PC-9 (cell line): Measurements from ENCODE around the gene NRG2. TPM values are rescaled to one million over a fixed set of nuclear protein-coding genes. Genes with fewer than 3 reads are reported as not detected.

Experiments used
- BruUV-seq: library from RNA; stranded (reverse); fragments of 400-500 nt; replicated peaks from 2 replicates; lab custom pipeline; 2021; lab: Mats Ljungman, UMichigan
- CTCF ChIA-PET: fragments of 300-600 bp; sonication (Branson Sonifier 250); formaldehyde crosslinking; loops from one replicate; lab custom pipeline; 2022; ENCODE audit warnings: antibody characterized with exemption; lab: Charles Lee
- POLR2A ChIA-PET: fragments of 300-600 bp; sonication (Branson Sonifier 250); formaldehyde crosslinking; loops from one replicate; lab custom pipeline; 2022; ENCODE audit warnings: antibody characterized with exemption; ENCODE audit not compliant: unreplicated experiment; lab: Charles Lee
- DNase-seq, 2 experiments: peaks; one replicate each; pipeline versions ENCODE4 v3.0.0 to v3.0.0-alpha.2; 2015 to 2022; ENCODE audit warnings: mixed read lengths in 1 of 2
- H2AFZ ChIP-seq: fragments of 200-600 bp; sonication (generic); 2 replicates; pipeline ENCODE4 v1.8.1; 2017; ENCODE audit warnings: antibody characterized with exemption
- H3F3A ChIP-seq: fragments of 200-600 bp; sonication (generic); 2 replicates; pipeline ENCODE4 v1.8.1; 2017; ENCODE audit warnings: antibody characterized with exemption, mild to moderate bottlenecking, low read depth; ENCODE audit not compliant: insufficient read depth
- H3K27ac ChIP-seq: fragments of 200-600 bp; sonication (generic); 2 replicates; pipeline ENCODE4 v1.6.1; 2016; ENCODE audit warnings: mixed run types
- H3K27me3 ChIP-seq: fragments of 200-600 bp; sonication (generic); 2 replicates; pipeline ENCODE4 v1.6.1; 2016; ENCODE audit warnings: low read depth, mixed run types; ENCODE audit not compliant: insufficient read depth
- H3K36me3 ChIP-seq: fragments of 200-600 bp; sonication (generic); 2 replicates; pipeline ENCODE4 v1.6.1; 2016; ENCODE audit warnings: low read depth, mixed run types
- H3K4me1 ChIP-seq: fragments of 200-600 bp; sonication (generic); replicated peaks from 2 replicates; pipeline ENCODE4 v1.6.1; 2016; ENCODE audit warnings: mixed run types; ENCODE audit not compliant: insufficient read depth
- H3K4me2 ChIP-seq: fragments of 200-600 bp; sonication (generic); 2 replicates; pipeline ENCODE4 v1.6.1; 2017; ENCODE audit warnings: mixed run types
- H3K4me3 ChIP-seq: fragments of 200-600 bp; sonication (generic); 2 replicates; pipeline ENCODE4 v1.6.1; 2016; ENCODE audit warnings: mixed run types
- H3K79me2 ChIP-seq: fragments of 200-600 bp; sonication (generic); 2 replicates; pipeline ENCODE4 v1.6.1; 2017; ENCODE audit warnings: low read depth, mixed run types
- H3K9me2 ChIP-seq: fragments of 200-600 bp; sonication (generic); 2 replicates; pipeline ENCODE4 v1.8.1; 2017; ENCODE audit warnings: mild to moderate bottlenecking; ENCODE audit not compliant: insufficient read depth
- H3K9me3 ChIP-seq: fragments of 200-600 bp; sonication (generic); 2 replicates; pipeline ENCODE4 v1.8.1; 2016; ENCODE audit warnings: low read depth; ENCODE audit not compliant: insufficient read depth
- H4K20me1 ChIP-seq: fragments of 200-600 bp; sonication (generic); 2 replicates; pipeline ENCODE4 v1.8.1; 2017; ENCODE audit not compliant: insufficient read depth
- CTCF ChIP-seq: fragments of 200-600 bp; sonication (generic); conservative IDR thresholded peaks from 2 replicates; pipeline ENCODE4 v1.6.1; 2017; ENCODE audit warnings: mixed run types, antibody characterized with exemption, mild to moderate bottlenecking, moderate library complexity
- EZH2 ChIP-seq: fragments of 200-600 bp; sonication (generic); IDR thresholded peaks from 2 replicates; pipeline ENCODE4 v1.8.0; 2017; ENCODE audit warnings: antibody characterized with exemption, low read depth
- intact Hi-C: fragments of 100-400 bp; cut with micrococcal nuclease; formaldehyde crosslinking; loops from one replicate; pipeline ENCODE4 v1.10.0; 2022; ENCODE audit not compliant: unreplicated experiment
- total RNA-seq: library from RNA; stranded (reverse); gene quantifications from 2 replicates; pipeline ENCODE4 v1.2.3, GENCODE V29; 2021

NRG2 gene
- total RNA-seq, 1 experiment from 2014 or later, result not detected

GRCh38 chr5:139971202-139971725 is 71.8 kb downstream of the NRG2 start:
- TF ChIP-seq EZH2 (no peak), CTCF (no peak)
- Histone ChIP-seq H2AFZ (no peak overlapping the region), H3K79me2 (no peaks in the 10 kb centered on the region), H3K4me2 (no peak overlapping the region), H3K9me3 (no peaks in the 10 kb centered on the region), H3K27me3 (no peaks in the 10 kb centered on the region), H3K36me3 (no peaks in the 10 kb centered on the region), H3K4me3 (no peak overlapping the region), H3F3A (no peaks in the 10 kb centered on the region), H3K4me1 (no peaks in the 10 kb centered on the region), H4K20me1 (no peaks in the 10 kb centered on the region), H3K27ac (no peak overlapping the region), H3K9me2 (no peaks in the 10 kb centered on the region)
- no TSS peak for BruUV-seq
- CTCF ChIA-PET, result interaction anchor here (1.3 kb wide), 1 partner anchor 184 kb away, joined by 3 read pairs; no protein-coding TSS in a partner anchor
- POLR2A ChIA-PET, result no interaction called here
- intact Hi-C loops, result no loop called here
- no peak for DNase-seq

- BruUV-seq, result no TSS peak
- TF ChIP-seq CTCF (no peak), EZH2 (no peak)
- H3K36me3 ChIP-seq, result no peaks in the 10 kb centered on the region
- H3K9me2 ChIP-seq, result no peaks in the 10 kb centered on the region
- DNase-seq, result no peak
- H3K4me2 ChIP-seq, result no peak overlapping the region
- H2AFZ ChIP-seq, result no peak overlapping the region
- no peak overlapping the region for H3K27ac ChIP-seq
- no peaks in the 10 kb centered on the region for H3F3A ChIP-seq
- H4K20me1 ChIP-seq, result no peaks in the 10 kb centered on the region
- H3K4me3 ChIP-seq, result no peak overlapping the region
- no peaks in the 10 kb centered on the region for H3K9me3 ChIP-seq
- ChIA-PET CTCF (interaction anchor here (0.6 to 2.8 kb wide), 7 partner anchors 93 to 377 kb away, joined by 3 to 31 read pairs (median 4); partner anchors contain the start of gene HBEGF), POLR2A (no interaction called here)
- intact Hi-C loops, result loop anchor here (2.0 to 10.0 kb wide), 3 partner anchors 105 to 547 kb away; no protein-coding TSS in a partner anchor
- H3K27me3 ChIP-seq, result no peaks in the 10 kb centered on the region
- no peaks in the 10 kb centered on the region for H3K79me2 ChIP-seq
- H3K4me1 ChIP-seq, result no peaks in the 10 kb centered on the region
Observed at GRCh38 chr5:139969318-139969717, 73.8 kb downstream of the NRG2 start.

GRCh38 chr5:139968547-139969261 is 74.4 kb downstream of the NRG2 start:
- Histone ChIP-seq H2AFZ (no peak overlapping the region), H4K20me1 (no peaks in the 10 kb centered on the region)
- POLR2A ChIA-PET, result no interaction called here

More at GRCh38 chr5:139968547-139969261, 74.4 kb downstream of the NRG2 start:
- peak; percentile 97 for TF ChIP-seq CTCF
- no peak for TF ChIP-seq EZH2
- H3K27ac ChIP-seq, result no peak overlapping the region
- DNase-seq, result peak; percentile 57 to 90
- H3K4me3 ChIP-seq, result no peak overlapping the region
- CTCF ChIA-PET, result interaction anchor here (0.5 to 2.8 kb wide), 9 partner anchors 10 to 378 kb away, joined by 3 to 31 read pairs (median 4); partner anchors contain the start of gene HBEGF
- no peaks in the 10 kb centered on the region for H3K36me3 ChIP-seq
- intact Hi-C loops, result loop anchor here (1.0 to 10.0 kb wide), 5 partner anchors 104 to 546 kb away; no protein-coding TSS in a partner anchor
- no peaks in the 10 kb centered on the region for H3K79me2 ChIP-seq
- BruUV-seq, result no TSS peak
- no peaks in the 10 kb centered on the region for H3K27me3 ChIP-seq
- H3F3A ChIP-seq, result no peaks in the 10 kb centered on the region
- H3K9me3 ChIP-seq, result no peaks in the 10 kb centered on the region
- H3K4me2 ChIP-seq, result no peak overlapping the region
- H3K4me1 ChIP-seq, result no peaks in the 10 kb centered on the region
- H3K9me2 ChIP-seq, result no peaks in the 10 kb centered on the region
